H1 (cell line): ENCODE data around the gene PEX14. TPM values are rescaled to one million over a fixed set of nuclear protein-coding genes. Genes with fewer than 3 reads are reported as not detected.

Source experiments
- CBX5 ChIP-seq: fragments of 300-800, 300-1000 bp; sonication (generic); IDR thresholded peaks from 2 replicates; pipeline ENCODE4 v1.7.1; 2016; ENCODE audit warnings: antibody characterized with exemption, low read length, low read depth
- CHD7 ChIP-seq: fragments of 300-600 bp; sonication (generic); IDR thresholded peaks from 2 replicates; pipeline ENCODE4 v1.7.1; 2012; ENCODE audit warnings: low read length, moderate library complexity, mild to moderate bottlenecking, inconsistent platforms; ENCODE audit not compliant: insufficient replicate concordance
- GABPA ChIP-seq: IDR thresholded peaks from 2 replicates; pipeline ENCODE4 v1.6.1; 2011; ENCODE audit warnings: mild to moderate bottlenecking, low read length, moderate library complexity, borderline replicate concordance; ENCODE audit not compliant: insufficient read depth
- GTF2F1 ChIP-seq: IDR thresholded peaks from 2 replicates; pipeline ENCODE4 v1.6.1; 2012; ENCODE audit warnings: low read depth, low read length, improper control_type of control experiment, borderline replicate concordance
- HDAC2 ChIP-seq, 2 experiments: fragments of 300-600 bp in 1 of 2; sonication (generic) in 1 of 2; IDR thresholded peaks; 2 replicates each; pipeline ENCODE4 v1.6.1; 2011 to 2012; ENCODE audit warnings: low read depth in 2 of 2, low read length in 2 of 2, mild to moderate bottlenecking in 2 of 2, moderate library complexity in 2 of 2, borderline replicate concordance in 1 of 2, inconsistent platforms in 1 of 2
- POU5F1 ChIP-seq: IDR thresholded peaks from 2 replicates; pipeline ENCODE4 v1.6.1; 2011; ENCODE audit warnings: low read depth, mild to moderate bottlenecking, low read length, moderate library complexity
- RAD21 ChIP-seq, 2 experiments: IDR thresholded peaks in 1 of 2; conservative IDR thresholded peaks in 1 of 2; 2 replicates each; pipeline ENCODE4 v1.6.1; 2011; ENCODE audit warnings: low read depth in 2 of 2, low read length in 2 of 2, improper control_type of control experiment in 1 of 2, inconsistent platforms in 1 of 2, mild to moderate bottlenecking in 1 of 2, moderate library complexity in 1 of 2
- RXRA ChIP-seq: IDR thresholded peaks from 2 replicates; pipeline ENCODE4 v1.6.1; 2011; ENCODE audit warnings: low read depth, mild to moderate bottlenecking, low read length, moderate library complexity; ENCODE audit not compliant: insufficient read depth
- TAF1 ChIP-seq: IDR thresholded peaks from 2 replicates; pipeline ENCODE4 v1.6.1; 2011; ENCODE audit warnings: mild to moderate bottlenecking, low read depth, low read length
- polyA plus RNA-seq, 7 experiments: library from polyadenylated mRNA; depleted of rRNA in 3 of 7; stranded (reverse) in 5 of 7; unstranded in 2 of 7; fragments of >200 nt in 5 of 7; fragments of 200-250 nt in 2 of 7; gene quantifications; 1 replicate in 5 of 7; 2 replicates in 1 of 7; 4 replicates in 1 of 7; pipeline versions ENCODE4 v1.2.1 to v1.2.3, GENCODE V29; 2011 to 2013; ENCODE audit warnings: missing spikeins in 2 of 7, mixed read lengths in 2 of 7
- total RNA-seq: library from RNA; stranded (reverse); fragmentation: NEBNext Ultra II Directional; extraction: Animal tissue kit (Norgen Biotek cat#: 25700); gene quantifications from 2 replicates; pipeline ENCODE4 v1.2.1, GENCODE V29; 2021

PEX14 gene
- total and polyA plus RNA-seq, 2 of the 8 experiments (the other 6 are each of a cell fraction or from before 2014, with no cell fraction given): 13.0 to 19.8 TPM

- TF ChIP-seq CHD7: no peak
- no peak for TF ChIP-seq TAF1
- TF ChIP-seq CBX5: no peak
- no peak for TF ChIP-seq RAD21 (IDR thresholded peaks at IDR 0.05 in 1 of 2, conservative IDR thresholded peaks at IDR 0.05 in 1 of 2; ENCODE audit: low read depth in 2 of 2, low read length in 2 of 2)
- TF ChIP-seq GABPA: no peak
- no peak for TF ChIP-seq HDAC2 (IDR thresholded peaks at IDR 0.05; ENCODE audit: borderline replicate concordance in 1 of 2, low read depth in 2 of 2, low read length in 2 of 2)
- TF ChIP-seq RXRA: no peak
- no peak for TF ChIP-seq GTF2F1
- no peak for TF ChIP-seq POU5F1
Observed at GRCh38 chr1:10432910-10433700, 41.6 kb upstream of the PEX14 start (continued).
